HepG2 (cell line): ENCODE data around the gene MPZL3. TPM values are rescaled to one million over a fixed set of nuclear protein-coding genes. Genes with fewer than 3 reads are reported as not detected.

Source experiments
- ATAC-seq: fragments of 200-7000 bp; cut with Tn5 transposase; 3 replicates; pipeline ENCODE4 v1.9.1; 2020; ENCODE audit warnings: mild to moderate bottlenecking, moderate library complexity
- BruUV-seq: library from RNA; stranded (reverse); fragments of 400-500 nt; replicated peaks from 2 replicates; lab custom pipeline; 2021; lab: Mats Ljungman, UMichigan
- CTCF ChIA-PET: fragments of 300-600 bp; formaldehyde crosslinking; extraction: SDS; loops from one replicate; lab custom pipeline; 2021; ENCODE audit warnings: low total read pairs, inconsistent platforms, low intra/inter-chr PET ratio; lab: Yijun Ruan, JAX
- POLR2A ChIA-PET: fragments of 350-600 bp; sonication (Branson Sonifier 250); formaldehyde crosslinking; loops from one replicate; lab custom pipeline; 2020; ENCODE audit warnings: antibody characterized with exemption, inconsistent platforms; lab: Yijun Ruan, JAX
- DNase-seq: peaks from one replicate; pipeline ENCODE4 v3.0.0-alpha.2; 2015; ENCODE audit warnings: low spot score
- FAIRE-seq: peaks from 3 replicates; lab custom pipeline; 2011; peaks lifted over from hg19 to GRCh38; lab: Jason Lieb, UNC
- H2AFZ ChIP-seq: one replicate; pipeline ENCODE4 v1.6.1; 2011; ENCODE audit warnings: low read length, inconsistent platforms
- H3K27ac ChIP-seq: fragments of 300-600 bp; 3 replicates; pipeline ENCODE4 v1.8.0; 2011; ENCODE audit warnings: mixed run types, mild to moderate bottlenecking, mixed read lengths, low read length, inconsistent platforms; ENCODE audit not compliant: insufficient read depth; ENCODE audit errors: extremely low read length
- H3K27me3 ChIP-seq, 2 experiments: fragments of 200-600 bp in 1 of 2; 2 replicates in 1 of 2; 3 replicates in 1 of 2; pipeline versions ENCODE4 v1.6.0 to v1.8.0; 2011; ENCODE audit warnings: low read length in 2 of 2, mild to moderate bottlenecking in 2 of 2, moderate library complexity in 2 of 2, inconsistent platforms in 1 of 2; ENCODE audit not compliant: insufficient read depth in 2 of 2, control insufficient read depth in 1 of 2
- H3K36me3 ChIP-seq, 2 experiments: fragments of 200-600 bp in 1 of 2; replicated peaks in 1 of 2; 2 replicates in 1 of 2; 3 replicates in 1 of 2; pipeline versions ENCODE4 v1.5.1 to v1.8.0; 2011; ENCODE audit warnings: low read length in 2 of 2, inconsistent platforms in 1 of 2; ENCODE audit not compliant: insufficient read depth in 2 of 2, control insufficient read depth in 1 of 2
- H3K4me1 ChIP-seq: 2 replicates; pipeline ENCODE4 v1.5.1; 2012; ENCODE audit warnings: low read length, inconsistent platforms; ENCODE audit not compliant: insufficient read depth
- H3K4me2 ChIP-seq: 2 replicates; pipeline ENCODE4 v1.6.0; 2011; ENCODE audit warnings: low read depth, low read length, inconsistent platforms
- H3K4me3 ChIP-seq, 3 experiments: fragments of 200-600 bp in 1 of 3; sonication (generic), shearing (Covaris generic) in 1 of 3; replicated peaks in 1 of 3; 2 replicates each; pipeline ENCODE4 v1.5.1; 2011 to 2016; ENCODE audit warnings: low read length in 3 of 3, inconsistent platforms in 2 of 3, low read depth in 2 of 3, mild to moderate bottlenecking in 2 of 3, control low read depth in 1 of 3, mixed read lengths in 1 of 3; ENCODE audit not compliant: insufficient read depth in 1 of 3
- H3K79me2 ChIP-seq: one replicate; pipeline ENCODE4 v1.6.1; 2011; ENCODE audit warnings: low read length, inconsistent platforms; ENCODE audit not compliant: insufficient read depth
- H3K9ac ChIP-seq: 2 replicates; pipeline ENCODE4 v1.6.0; 2011; ENCODE audit warnings: mild to moderate bottlenecking, low read depth, low read length, inconsistent platforms; ENCODE audit not compliant: insufficient read depth
- H3K9me3 ChIP-seq: 2 replicates; pipeline ENCODE4 v1.5.1; 2012; ENCODE audit warnings: mild to moderate bottlenecking, low read length
- H4K20me1 ChIP-seq: 2 replicates; pipeline ENCODE4 v1.6.0; 2011; ENCODE audit warnings: inconsistent platforms, mild to moderate bottlenecking, low read length, moderate library complexity; ENCODE audit not compliant: insufficient read depth
- AGO2 ChIP-seq: fragments of 200-400 bp; formaldehyde crosslinking; optimal IDR thresholded peaks from 2 replicates; pipeline ENCODE3; 2017; ENCODE audit warnings: mild to moderate bottlenecking, low read depth, low read length, moderate library complexity
- ATF7 ChIP-seq, 2 experiments: fragments of 450-650 bp in 1 of 2; sonication (generic) in 1 of 2; formaldehyde crosslinking in 1 of 2; IDR thresholded peaks; 2 replicates each; pipeline versions ENCODE4 v1.4.0 to v1.6.1; 2016 to 2020; ENCODE audit warnings: antibody characterized with exemption in 1 of 2, mild to moderate bottlenecking in 1 of 2, missing genetic modification reagents in 1 of 2
- HHEX ChIP-seq: IDR thresholded peaks from 2 replicates; pipeline ENCODE4 v1.6.1; 2016; ENCODE audit warnings: control low read depth
- HNF4G ChIP-seq, 2 experiments: sonication (generic) in 1 of 2; formaldehyde crosslinking in 1 of 2; IDR thresholded peaks; 2 replicates each; pipeline versions ENCODE4 v1.4.0 to v1.6.1; 2011 to 2020; ENCODE audit warnings: borderline replicate concordance in 2 of 2, low read depth in 2 of 2, mild to moderate bottlenecking in 2 of 2, low read length in 1 of 2, missing genetic modification reagents in 1 of 2, moderate library complexity in 1 of 2
- HOXA5 ChIP-seq: sonication (generic); formaldehyde crosslinking; IDR thresholded peaks from 2 replicates; pipeline ENCODE4 v1.4.0; 2020; ENCODE audit warnings: missing genetic modification reagents
- JUN ChIP-seq: sonication (generic); formaldehyde crosslinking; IDR thresholded peaks from 2 replicates; pipeline ENCODE4 v1.4.0; 2020; ENCODE audit warnings: mild to moderate bottlenecking, missing genetic modification reagents
- KDM6A ChIP-seq: IDR thresholded peaks from 2 replicates; pipeline ENCODE4 v1.6.1; 2016; ENCODE audit warnings: low read depth
- MBD4 ChIP-seq: IDR thresholded peaks from 2 replicates; pipeline ENCODE4 v1.6.1; 2012; ENCODE audit warnings: low read length, inconsistent platforms, borderline replicate concordance
- NFATC3 ChIP-seq: sonication (generic); formaldehyde crosslinking; IDR thresholded peaks from 2 replicates; pipeline ENCODE4 v1.5.1; 2020; ENCODE audit warnings: mild to moderate bottlenecking, missing genetic modification reagents
- NFYB ChIP-seq: sonication (generic); formaldehyde crosslinking; IDR thresholded peaks from 2 replicates; pipeline ENCODE4 v1.4.0; 2020; ENCODE audit warnings: missing genetic modification reagents
- NRL ChIP-seq: sonication (generic); formaldehyde crosslinking; IDR thresholded peaks from 2 replicates; pipeline ENCODE4 v1.5.0; 2020; ENCODE audit warnings: missing genetic modification reagents, mild to moderate bottlenecking, moderate library complexity, borderline replicate concordance
- SOX13 ChIP-seq, 3 experiments: fragments of 450-650 bp in 1 of 3; sonication (generic) in 1 of 3; formaldehyde crosslinking in 1 of 3; IDR thresholded peaks in 2 of 3; conservative IDR thresholded peaks in 1 of 3; 2 replicates each; pipeline versions ENCODE4 v1.5.0 to v1.6.1; 2016 to 2020; ENCODE audit warnings: antibody characterized with exemption in 1 of 3, mild to moderate bottlenecking in 1 of 3, missing compliant biosample characterization in 1 of 3, missing genetic modification reagents in 1 of 3, moderate library complexity in 1 of 3
- ZBTB38 ChIP-seq: sonication (generic); formaldehyde crosslinking; IDR thresholded peaks from 2 replicates; pipeline ENCODE4 v1.5.1; 2020; ENCODE audit warnings: mild to moderate bottlenecking, missing genetic modification reagents
- ZFP62 ChIP-seq: sonication (generic); formaldehyde crosslinking; IDR thresholded peaks from 2 replicates; pipeline ENCODE4 v1.4.0; 2020; ENCODE audit warnings: missing genetic modification reagents
- ZNF564 ChIP-seq: sonication (generic); formaldehyde crosslinking; IDR thresholded peaks from 2 replicates; pipeline ENCODE4 v1.8.1; 2023; ENCODE audit warnings: mild to moderate bottlenecking, missing genetic modification reagents
- ZNF569 ChIP-seq: sonication (generic); formaldehyde crosslinking; IDR thresholded peaks from 2 replicates; pipeline ENCODE4 v1.5.0; 2020; ENCODE audit warnings: mild to moderate bottlenecking, missing genetic modification reagents, moderate library complexity, borderline replicate concordance
- ZNF660 ChIP-seq: sonication (generic); formaldehyde crosslinking; IDR thresholded peaks from 2 replicates; pipeline ENCODE4 v1.5.1; 2020; ENCODE audit warnings: mild to moderate bottlenecking, low read depth, missing genetic modification reagents, borderline replicate concordance
- ZNF883 ChIP-seq: sonication (generic); formaldehyde crosslinking; IDR thresholded peaks from 2 replicates; pipeline ENCODE4 v1.5.1; 2020; ENCODE audit warnings: mild to moderate bottlenecking, missing genetic modification reagents; ENCODE audit errors: not compliant biosample characterization
- WGBS: methylation state at CpG from one replicate; pipeline ENCODE4 v1.1.6; 2017; ENCODE audit warnings: low lambda C conversion rate; 5-methylcytosine and 5-hydroxymethylcytosine counted together
- in situ Hi-C: cut with HindIII; loops from 2 replicates; pipeline ENCODE4 v1.10.0; 2017; ENCODE audit warnings: low pct_unique_long_range_greater_than_20kb; ENCODE audit not compliant: extremely low pct_ligation_motif_present
- intact Hi-C: fragments of 100-400 bp; cut with micrococcal nuclease; formaldehyde crosslinking; loops from one replicate; pipeline ENCODE4 v1.10.0; 2022; ENCODE audit not compliant: unreplicated experiment
- polyA plus RNA-seq, 8 experiments: library from polyadenylated mRNA; depleted of rRNA in 3 of 8; stranded (reverse) in 7 of 8; unstranded in 1 of 8; fragments of >200 nt; fragmentation: Illumina TruSeq in 4 of 8; extraction: Trizol in 4 of 8; gene quantifications; 2 replicates each; pipeline versions ENCODE4 v1.2.1 to v1.2.3, GENCODE V29; 2011 to 2016; ENCODE audit warnings: low read depth in 4 of 8, missing spikeins in 1 of 8, mixed read lengths in 1 of 8; ENCODE audit not compliant: insufficient read depth in 1 of 8
- total RNA-seq, 5 experiments: library from RNA; depleted of rRNA; stranded (reverse); fragments of >200 nt; fragmentation: Illumina TruSeq; extraction: Trizol; gene quantifications; 2 replicates each; pipeline ENCODE4 v1.2.3, GENCODE V29; 2016; ENCODE audit warnings: low read depth in 1 of 5
- TF ChIP-seq, protein P1 (sequence below): sonication (generic); formaldehyde crosslinking; conservative IDR thresholded peaks from 2 replicates; pipeline ENCODE4 v1.4.0; 2020; ENCODE audit warnings: missing genetic modification reagents
- TF ChIP-seq, protein P2 (sequence below): sonication (generic); formaldehyde crosslinking; conservative IDR thresholded peaks from 2 replicates; pipeline ENCODE4 v1.8.0; 2022; ENCODE audit warnings: mild to moderate bottlenecking, moderate library complexity, missing genetic modification reagents

Gene MPZL3
- total and polyA plus RNA-seq, 2 of the 13 experiments (the other 11 are each of a cell fraction or from before 2014, with no cell fraction given), result 5.3 to 9.3 TPM

DNA sequence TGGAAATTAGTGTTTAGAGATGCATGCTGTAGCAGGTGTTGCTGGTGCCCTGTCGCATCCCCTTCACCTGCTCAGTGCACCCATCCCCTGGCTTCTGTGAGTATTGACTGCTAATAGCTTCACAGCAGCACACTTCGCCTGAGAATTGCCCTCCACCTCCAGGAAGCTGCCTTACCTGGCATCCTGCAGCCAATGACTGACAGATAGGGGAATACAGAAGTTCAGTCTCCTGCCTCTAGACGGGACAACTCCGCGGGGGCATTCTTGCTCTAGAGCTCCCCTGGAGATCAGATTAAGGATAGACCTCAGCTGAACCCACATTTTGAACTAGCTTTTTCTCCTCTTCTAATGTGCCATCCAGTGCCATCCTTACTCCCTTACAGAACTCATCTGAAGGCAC lies 43.0 kb upstream of the MPZL3 start:
- H3K79me2 ChIP-seq, result no peaks in the 10 kb centered on the region
- FAIRE-seq (no peak), ATAC-seq (no peak), DNase-seq (no peak)
- WGBS, result 41% methylated on average over 2 of the region's 5 CpGs
- in situ Hi-C loops, result no loop called here
- H3K27me3 ChIP-seq, result peaks cover 1 to 7% of the 10 kb centered on the region in 2 experiments; a peak in 1 of 5 replicates
- BruUV-seq, result no TSS peak
- H3K9me3 ChIP-seq, result no peaks in the 10 kb centered on the region
- no peaks in the 10 kb centered on the region for H3K36me3 ChIP-seq
- H3K9ac ChIP-seq, result no peak overlapping the region
- H2AFZ ChIP-seq, result no peak overlapping the region
- no peaks in the 10 kb centered on the region for H4K20me1 ChIP-seq
- TF ChIP-seq HHEX (no peak), ZBTB38 (no peak), ZFP62 (CRISPR knock-in tag) (no peak), ATF7 (IDR thresholded peaks at IDR 0.05) (no peak), ATF7 (CRISPR knock-in tag; IDR thresholded peaks at IDR 0.05) (no peak), HNF4G (IDR thresholded peaks at IDR 0.05; ENCODE audit: borderline replicate concordance, low read depth, low read length) (no peak), HNF4G (CRISPR knock-in tag; IDR thresholded peaks at IDR 0.05; ENCODE audit: borderline replicate concordance, low read depth) (no peak), NFYB (CRISPR knock-in tag) (no peak), ZNF660 (CRISPR knock-in tag) (no peak), KDM6A (no peak), MBD4 (no peak), ZNF569 (CRISPR knock-in tag) (no peak), ZNF564 (CRISPR knock-in tag) (no peak), AGO2 (no peak), JUN (CRISPR knock-in tag) (no peak), ZNF883 (CRISPR knock-in tag) (no peak), NRL (no peak), HOXA5 (CRISPR knock-in tag) (no peak), NFATC3 (CRISPR knock-in tag) (no peak), SOX13 (IDR thresholded peaks at IDR 0.05) (no peak), SOX13 (CRISPR knock-in tag; conservative IDR thresholded peaks at IDR 0.05 in 1 of 2, IDR thresholded peaks at IDR 0.05 in 1 of 2) (no peak)
- TF ChIP-seq, protein P1, sequence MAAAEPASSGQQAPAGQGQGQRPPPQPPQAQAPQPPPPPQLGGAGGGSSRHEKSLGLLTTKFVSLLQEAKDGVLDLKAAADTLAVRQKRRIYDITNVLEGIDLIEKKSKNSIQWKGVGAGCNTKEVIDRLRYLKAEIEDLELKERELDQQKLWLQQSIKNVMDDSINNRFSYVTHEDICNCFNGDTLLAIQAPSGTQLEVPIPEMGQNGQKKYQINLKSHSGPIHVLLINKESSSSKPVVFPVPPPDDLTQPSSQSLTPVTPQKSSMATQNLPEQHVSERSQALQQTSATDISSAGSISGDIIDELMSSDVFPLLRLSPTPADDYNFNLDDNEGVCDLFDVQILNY (CRISPR knock-in tag), result no peak
- TF ChIP-seq, protein P2, sequence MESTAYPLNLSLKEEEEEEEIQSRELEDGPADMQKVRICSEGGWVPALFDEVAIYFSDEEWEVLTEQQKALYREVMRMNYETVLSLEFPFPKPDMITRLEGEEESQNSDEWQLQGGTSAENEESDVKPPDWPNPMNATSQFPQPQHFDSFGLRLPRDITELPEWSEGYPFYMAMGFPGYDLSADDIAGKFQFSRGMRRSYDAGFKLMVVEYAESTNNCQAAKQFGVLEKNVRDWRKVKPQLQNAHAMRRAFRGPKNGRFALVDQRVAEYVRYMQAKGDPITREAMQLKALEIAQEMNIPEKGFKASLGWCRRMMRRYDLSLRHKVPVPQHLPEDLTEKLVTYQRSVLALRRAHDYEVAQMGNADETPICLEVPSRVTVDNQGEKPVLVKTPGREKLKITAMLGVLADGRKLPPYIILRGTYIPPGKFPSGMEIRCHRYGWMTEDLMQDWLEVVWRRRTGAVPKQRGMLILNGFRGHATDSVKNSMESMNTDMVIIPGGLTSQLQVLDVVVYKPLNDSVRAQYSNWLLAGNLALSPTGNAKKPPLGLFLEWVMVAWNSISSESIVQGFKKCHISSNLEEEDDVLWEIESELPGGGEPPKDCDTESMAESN (CRISPR knock-in tag), result no peak
- no peak overlapping the region for H3K27ac ChIP-seq
- intact Hi-C loops, result loop anchor here (1.0 to 5.0 kb wide), 2 partner anchors 58 to 192 kb away; no protein-coding TSS in a partner anchor
- ChIA-PET CTCF (interaction anchor here (2.8 kb wide), 1 partner anchor 58 kb away, joined by 16 read pairs; no protein-coding TSS in a partner anchor), POLR2A (no interaction called here)
- peaks cover 12% of the 10 kb centered on the region for H3K4me1 ChIP-seq
- H3K4me3 ChIP-seq, result no peak overlapping the region
- no peak overlapping the region for H3K4me2 ChIP-seq
